PFSK-1 (cell line): ENCODE data around the gene FAM221B.

ENCODE experiments used
- FOXP2 ChIP-seq: optimal IDR thresholded peaks from 2 replicates; pipeline ENCODE3; 2011; ENCODE audit warnings: borderline replicate concordance, control low read depth, inconsistent platforms; ENCODE audit not compliant: insufficient read depth; ENCODE audit errors: extremely low read length, extremely low read depth
- POLR2AphosphoS5 ChIP-seq: IDR thresholded peaks from 2 replicates; pipeline ENCODE4 v1.6.1; 2012; ENCODE audit warnings: low read depth, mild to moderate bottlenecking, control low read depth, low read length, moderate library complexity
- REST ChIP-seq, 2 experiments: IDR thresholded peaks; 2 replicates each; pipeline versions ENCODE4 v1.6.1 to v1.8.0; 2011 to 2012; ENCODE audit warnings: low read depth in 2 of 2, low read length in 2 of 2, control low read depth in 1 of 2, inconsistent platforms in 1 of 2, mild to moderate bottlenecking in 1 of 2, moderate library complexity in 1 of 2; ENCODE audit not compliant: insufficient read depth in 1 of 2
- SIN3A ChIP-seq: IDR thresholded peaks from 2 replicates; pipeline ENCODE4 v1.6.1; 2012; ENCODE audit warnings: mild to moderate bottlenecking, low read length, moderate library complexity, borderline replicate concordance; ENCODE audit not compliant: insufficient read depth
- TAF1 ChIP-seq: IDR thresholded peaks from 2 replicates; pipeline ENCODE4 v1.6.1; 2012; ENCODE audit warnings: low read length, control low read depth, borderline replicate concordance; ENCODE audit not compliant: insufficient read depth

- TF ChIP-seq TAF1 (no peak), REST (IDR thresholded peaks at IDR 0.05; ENCODE audit: insufficient read depth in 1 of 2, low read depth in 2 of 2, low read length in 2 of 2) (no peak), POLR2AphosphoS5 (no peak), SIN3A (no peak), FOXP2 (no peak)
Observed at GRCh38 chr9:35791297-35791921, 37.1 kb downstream of the FAM221B start, which contains the start of gene NPR2.
